PC-9 (cell line): ENCODE results near the gene TGM1. TPM values are rescaled to one million over a fixed set of nuclear protein-coding genes. Genes with fewer than 3 reads are reported as not detected.

Experiments
- Bru-seq: library from RNA; stranded (reverse); fragments of 400-500 nt; gene quantifications from one replicate; lab custom pipeline; 2021; lab: Mats Ljungman, UMichigan
- BruChase-seq, 2 experiments: library from RNA; stranded (reverse); fragments of 400-500 nt; gene quantifications; one replicate each; lab custom pipeline; 2021; lab: Mats Ljungman, UMichigan
- BruUV-seq: library from RNA; stranded (reverse); fragments of 400-500 nt; replicated peaks from 2 replicates; lab custom pipeline; 2021; lab: Mats Ljungman, UMichigan
- CTCF ChIA-PET: fragments of 300-600 bp; sonication (Branson Sonifier 250); formaldehyde crosslinking; loops from one replicate; lab custom pipeline; 2022; ENCODE audit warnings: antibody characterized with exemption; lab: Charles Lee
- POLR2A ChIA-PET: fragments of 300-600 bp; sonication (Branson Sonifier 250); formaldehyde crosslinking; loops from one replicate; lab custom pipeline; 2022; ENCODE audit warnings: antibody characterized with exemption; ENCODE audit not compliant: unreplicated experiment; lab: Charles Lee
- DNase-seq, 2 experiments: peaks; one replicate each; pipeline versions ENCODE4 v3.0.0 to v3.0.0-alpha.2; 2015 to 2022; ENCODE audit warnings: mixed read lengths in 1 of 2
- H2AFZ ChIP-seq: fragments of 200-600 bp; sonication (generic); 2 replicates; pipeline ENCODE4 v1.8.1; 2017; ENCODE audit warnings: antibody characterized with exemption
- H3F3A ChIP-seq: fragments of 200-600 bp; sonication (generic); 2 replicates; pipeline ENCODE4 v1.8.1; 2017; ENCODE audit warnings: antibody characterized with exemption, mild to moderate bottlenecking, low read depth; ENCODE audit not compliant: insufficient read depth
- H3K27ac ChIP-seq: fragments of 200-600 bp; sonication (generic); 2 replicates; pipeline ENCODE4 v1.6.1; 2016; ENCODE audit warnings: mixed run types
- H3K27me3 ChIP-seq: fragments of 200-600 bp; sonication (generic); 2 replicates; pipeline ENCODE4 v1.6.1; 2016; ENCODE audit warnings: low read depth, mixed run types; ENCODE audit not compliant: insufficient read depth
- H3K36me3 ChIP-seq: fragments of 200-600 bp; sonication (generic); 2 replicates; pipeline ENCODE4 v1.6.1; 2016; ENCODE audit warnings: low read depth, mixed run types
- H3K4me1 ChIP-seq: fragments of 200-600 bp; sonication (generic); replicated peaks from 2 replicates; pipeline ENCODE4 v1.6.1; 2016; ENCODE audit warnings: mixed run types; ENCODE audit not compliant: insufficient read depth
- H3K4me2 ChIP-seq: fragments of 200-600 bp; sonication (generic); 2 replicates; pipeline ENCODE4 v1.6.1; 2017; ENCODE audit warnings: mixed run types
- H3K4me3 ChIP-seq: fragments of 200-600 bp; sonication (generic); 2 replicates; pipeline ENCODE4 v1.6.1; 2016; ENCODE audit warnings: mixed run types
- H3K79me2 ChIP-seq: fragments of 200-600 bp; sonication (generic); 2 replicates; pipeline ENCODE4 v1.6.1; 2017; ENCODE audit warnings: low read depth, mixed run types
- H3K9me2 ChIP-seq: fragments of 200-600 bp; sonication (generic); 2 replicates; pipeline ENCODE4 v1.8.1; 2017; ENCODE audit warnings: mild to moderate bottlenecking; ENCODE audit not compliant: insufficient read depth
- H3K9me3 ChIP-seq: fragments of 200-600 bp; sonication (generic); 2 replicates; pipeline ENCODE4 v1.8.1; 2016; ENCODE audit warnings: low read depth; ENCODE audit not compliant: insufficient read depth
- H4K20me1 ChIP-seq: fragments of 200-600 bp; sonication (generic); 2 replicates; pipeline ENCODE4 v1.8.1; 2017; ENCODE audit not compliant: insufficient read depth
- CTCF ChIP-seq: fragments of 200-600 bp; sonication (generic); conservative IDR thresholded peaks from 2 replicates; pipeline ENCODE4 v1.6.1; 2017; ENCODE audit warnings: mixed run types, antibody characterized with exemption, mild to moderate bottlenecking, moderate library complexity
- EZH2 ChIP-seq: fragments of 200-600 bp; sonication (generic); IDR thresholded peaks from 2 replicates; pipeline ENCODE4 v1.8.0; 2017; ENCODE audit warnings: antibody characterized with exemption, low read depth
- intact Hi-C: fragments of 100-400 bp; cut with micrococcal nuclease; formaldehyde crosslinking; loops from one replicate; pipeline ENCODE4 v1.10.0; 2022; ENCODE audit not compliant: unreplicated experiment
- long read RNA-seq: library from polyadenylated mRNA; stranded (forward); transcript quantifications from one replicate; pipeline ENCODE4 v2.0.0, GENCODE V29; 2022
- total RNA-seq: library from RNA; stranded (reverse); gene quantifications from 2 replicates; pipeline ENCODE4 v1.2.3, GENCODE V29; 2021

Gene TGM1
- total RNA-seq: 7.2 and 7.5 TPM in 2 replicates
- Bru-seq, nascent RNA: percentile 33 among the genes with signal in this experiment
- BruChase-seq, experiment 1, labeled RNA remaining after a 2-hour chase: percentile 45 among the genes with signal in this experiment
- percentile 41 among the genes with signal in this experiment for BruChase-seq, experiment 2, labeled RNA remaining after a 6-hour chase
- long read RNA-seq, partial matches to known transcripts: 1 of 2 reads
- long read RNA-seq, other reads (novel, unspliced or antisense): 0 of 2 reads

- Histone ChIP-seq H3K4me1 (no peaks in the 10 kb centered on the region), H3K27me3 (no peaks in the 10 kb centered on the region), H3K27ac (no peak within 1 kb of the TSS), H3K4me3 (no peak within 1 kb of the TSS), H3K4me2 (no peak within 1 kb of the TSS), H3K36me3 (no peaks in the 10 kb centered on the region), H2AFZ (no peak within 1 kb of the TSS), H3K9me2 (no peaks in the 10 kb centered on the region), H3K79me2 (no peaks in the 10 kb centered on the region), H3K9me3 (no peaks in the 10 kb centered on the region), H3F3A (no peaks in the 10 kb centered on the region), H4K20me1 (no peaks in the 10 kb centered on the region)
- TF ChIP-seq CTCF (no peak), EZH2 (no peak)
- DNase-seq: peak in 1 of 2 experiments; percentile 29
- intact Hi-C loops: no loop called here
- CTCF ChIA-PET: interaction anchor here (1.2 kb wide), 1 partner anchor 11 kb away, joined by 3 read pairs; no protein-coding TSS in a partner anchor
- no TSS peak for BruUV-seq
- POLR2A ChIA-PET: no interaction called here
Measured at GRCh38 chr14:24262821-24263733, at the start of gene TGM1. TGM1 (minus strand) TSS chr14:24263177; CDS start chr14:24262352, 825 bp downstream.

GRCh38 chr14:24311837-24312615 is 49.0 kb upstream of the TGM1 start:
- H3K36me3 ChIP-seq: no peaks in the 10 kb centered on the region
- no peak overlapping the region for H3K4me3 ChIP-seq
- no peak overlapping the region for H3K4me2 ChIP-seq
- no peaks in the 10 kb centered on the region for H3K9me3 ChIP-seq
- intact Hi-C loops: no loop called here
- H3K79me2 ChIP-seq: no peaks in the 10 kb centered on the region
- ChIA-PET POLR2A (no interaction called here), CTCF (no interaction called here)
- no peaks in the 10 kb centered on the region; the same call in 1 of the 2 replicates for H3F3A ChIP-seq
- no peaks in the 10 kb centered on the region for H3K4me1 ChIP-seq
- TF ChIP-seq EZH2 (no peak), CTCF (no peak)
- no peaks in the 10 kb centered on the region for H3K27me3 ChIP-seq
- no peaks in the 10 kb centered on the region for H4K20me1 ChIP-seq
- no peak for DNase-seq
- no TSS peak for BruUV-seq
- no peaks in the 10 kb centered on the region for H3K9me2 ChIP-seq
- H2AFZ ChIP-seq: no peak overlapping the region
- no peak overlapping the region for H3K27ac ChIP-seq
